GM12878 (cell line): ENCODE measurements around the gene PERM1. TPM values are rescaled to one million over a fixed set of nuclear protein-coding genes. Genes with fewer than 3 reads are reported as not detected.
A peak's percentile ranks its signal among the peaks of the same experiment; 100 is the strongest.
"Not testable (repeated sequence)": the region's sequence is repeated elsewhere in the genome, so short reads cannot be mapped to it uniquely, and the experiment has no call there.

Source experiments
- ATAC-seq: fragments of 200-7000 bp; cut with Tn5 transposase; 3 replicates; pipeline ENCODE4 v1.9.1; 2020; ENCODE audit warnings: mild to moderate bottlenecking, moderate library complexity
- BruUV-seq: library from RNA; stranded (reverse); fragments of 400-500 nt; replicated peaks from 2 replicates; lab custom pipeline; 2021; lab: Mats Ljungman, UMichigan
- CTCF ChIA-PET: fragments of 300-600 bp; sonication (Branson Sonifier 250); formaldehyde crosslinking; extraction: SDS; loops from one replicate; lab custom pipeline; 2021; ENCODE audit warnings: inconsistent platforms; lab: Yijun Ruan, JAX
- POLR2A ChIA-PET: fragments of 350-600 bp; formaldehyde crosslinking; extraction: SDS; loops from one replicate; lab custom pipeline; 2021; ENCODE audit warnings: inconsistent platforms; lab: Charles Lee
- RAD21 ChIA-PET: fragments of 300-600 bp; sonication (Branson Sonifier 250); formaldehyde crosslinking; loops from one replicate; lab custom pipeline; 2023; ENCODE audit warnings: antibody characterized with exemption; ENCODE audit not compliant: unreplicated experiment; lab: Charles Lee
- SMC1A ChIA-PET: fragments of 300-600 bp; sonication (Branson Sonifier 250); formaldehyde crosslinking; loops from one replicate; lab custom pipeline; 2023; ENCODE audit not compliant: unreplicated experiment, uncharacterized antibody; lab: Charles Lee
- DNase-seq: peaks from one replicate; pipeline ENCODE4 v3.0.0-alpha.2; 2011; ENCODE audit warnings: low read depth, low spot score
- FAIRE-seq: peaks from 3 replicates; lab custom pipeline; 2011; peaks lifted over from hg19 to GRCh38; lab: Jason Lieb, UNC
- H2AFZ ChIP-seq: 2 replicates; pipeline ENCODE4 v1.6.0; 2011; ENCODE audit warnings: low read depth, low read length, control low read depth; ENCODE audit not compliant: control insufficient read depth
- H3K27ac ChIP-seq: 2 replicates; pipeline ENCODE4 v1.5.1; 2011; ENCODE audit warnings: control low read depth; ENCODE audit not compliant: control insufficient read depth, insufficient read depth
- H3K27me3 ChIP-seq, 2 experiments: replicated peaks in 1 of 2; 2 replicates each; pipeline versions ENCODE4 v1.6.0 to v1.6.1; 2011; ENCODE audit warnings: low read length in 1 of 2; ENCODE audit not compliant: control insufficient read depth in 2 of 2, insufficient read depth in 2 of 2
- H3K36me3 ChIP-seq, 2 experiments: 2 replicates each; pipeline ENCODE4 v1.5.1; 2011; ENCODE audit warnings: low read length in 1 of 2; ENCODE audit not compliant: control insufficient read depth in 2 of 2, insufficient read depth in 2 of 2
- H3K4me1 ChIP-seq: 2 replicates; pipeline ENCODE4 v1.6.1; 2011; ENCODE audit warnings: mild to moderate bottlenecking, low read length, moderate library complexity, mixed read lengths; ENCODE audit not compliant: control insufficient read depth, insufficient read depth
- H3K4me2 ChIP-seq: 2 replicates; pipeline ENCODE4 v1.6.0; 2011; ENCODE audit warnings: control low read depth; ENCODE audit not compliant: control insufficient read depth, insufficient read depth
- H3K4me3 ChIP-seq: fragments of 200-600 bp; sonication (generic); 2 replicates; pipeline ENCODE4 v1.5.1; 2016
- H3K79me2 ChIP-seq: 2 replicates; pipeline ENCODE4 v1.6.0; 2011; ENCODE audit warnings: low read length; ENCODE audit not compliant: control insufficient read depth, insufficient read depth
- H3K9ac ChIP-seq: 2 replicates; pipeline ENCODE4 v1.8.0; 2011; ENCODE audit warnings: low read length, control low read depth, mixed read lengths; ENCODE audit not compliant: control insufficient read depth, insufficient read depth
- H3K9me3 ChIP-seq: replicated peaks from 3 replicates; pipeline ENCODE4 v1.5.1; 2011; ENCODE audit warnings: mild to moderate bottlenecking, low read length; ENCODE audit not compliant: control insufficient read depth, insufficient read depth
- H4K20me1 ChIP-seq: 2 replicates; pipeline ENCODE4 v1.6.0; 2011; ENCODE audit not compliant: control insufficient read depth, insufficient read depth
- LARP7 ChIP-seq: fragments of 450-650 bp; IDR thresholded peaks from 2 replicates; pipeline ENCODE4 v1.6.1; 2017; ENCODE audit warnings: mild to moderate bottlenecking
- TCF12 ChIP-seq: IDR thresholded peaks from 2 replicates; pipeline ENCODE4 v1.6.1; 2011; ENCODE audit warnings: low read depth, mild to moderate bottlenecking, low read length
- WGBS: methylation state at CpG from one replicate; pipeline ENCODE4 v1.1.6; 2016; ENCODE audit warnings: low lambda C conversion rate; ENCODE audit not compliant: insufficient replicate concordance, insufficient coverage; ENCODE audit errors: missing lambda C conversion rate; 5-methylcytosine and 5-hydroxymethylcytosine counted together
- in situ Hi-C: fragments of 300-500 bp; cut with MboI; formaldehyde crosslinking; loops from 9 replicates; pipeline ENCODE4 v1.14.3; 2018; ENCODE audit warnings: mixed read lengths
- intact Hi-C: fragments of 100-400 bp; cut with micrococcal nuclease; formaldehyde crosslinking; loops from one replicate; pipeline ENCODE4 v1.14.2; 2022; ENCODE audit not compliant: unreplicated experiment
- polyA plus RNA-seq, 11 experiments: library from polyadenylated mRNA; depleted of rRNA in 4 of 11; unstranded in 6 of 11; stranded (reverse) in 5 of 11; fragments of >200 nt; fragmentation: Nextera tagmentation in 4 of 11; fragmentation: Illumina TruSeq in 1 of 11; extraction: Ambion mirVana in 4 of 11; extraction: Trizol in 1 of 11; gene quantifications; 1 replicate in 1 of 11; 2 replicates in 10 of 11; pipeline versions ENCODE4 v1.2.1 to v1.2.3, GENCODE V29; 2011 to 2016; ENCODE audit warnings: inconsistent platforms in 2 of 11, missing spikeins in 2 of 11, low read depth in 1 of 11
- total RNA-seq, 4 experiments: library from RNA; depleted of rRNA in 3 of 4; stranded (reverse); fragments of >200 nt in 3 of 4; fragmentation: Illumina TruSeq in 1 of 4; extraction: Trizol in 1 of 4; gene quantifications; 2 replicates each; pipeline versions ENCODE4 v1.2.1 to v1.2.3, GENCODE V29; 2013 to 2021
- TF ChIP-seq, protein P1 (sequence below): IDR thresholded peaks from 2 replicates; pipeline ENCODE4 v1.6.1; 2011; ENCODE audit warnings: borderline replicate concordance, low read depth, mild to moderate bottlenecking, moderate library complexity, low read length; ENCODE audit not compliant: insufficient read depth, poor library complexity, severe bottlenecking

Gene PERM1
- total and polyA plus RNA-seq, 10 of the 15 experiments (the other 5 are each of a cell fraction or from before 2014, with no cell fraction given), result not detected

- intact Hi-C loops (no loop called here), in situ Hi-C loops (no loop called here)
- TF ChIP-seq LARP7 (no peak), TCF12 (peak; percentile 25; the same call in 1 of the 2 replicates)
- TF ChIP-seq, protein P1, sequence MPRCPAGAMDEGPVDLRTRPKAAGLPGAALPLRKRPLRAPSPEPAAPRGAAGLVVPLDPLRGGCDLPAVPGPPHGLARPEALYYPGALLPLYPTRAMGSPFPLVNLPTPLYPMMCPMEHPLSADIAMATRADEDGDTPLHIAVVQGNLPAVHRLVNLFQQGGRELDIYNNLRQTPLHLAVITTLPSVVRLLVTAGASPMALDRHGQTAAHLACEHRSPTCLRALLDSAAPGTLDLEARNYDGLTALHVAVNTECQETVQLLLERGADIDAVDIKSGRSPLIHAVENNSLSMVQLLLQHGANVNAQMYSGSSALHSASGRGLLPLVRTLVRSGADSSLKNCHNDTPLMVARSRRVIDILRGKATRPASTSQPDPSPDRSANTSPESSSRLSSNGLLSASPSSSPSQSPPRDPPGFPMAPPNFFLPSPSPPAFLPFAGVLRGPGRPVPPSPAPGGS, result peak; percentile 52
- Histone ChIP-seq H3K27ac (no peak overlapping the region), H4K20me1 (no peaks in the 10 kb centered on the region), H3K4me2 (no peak overlapping the region), H3K27me3 (no peaks in the 10 kb centered on the region), H3K4me1 (no peaks in the 10 kb centered on the region), H3K9ac (no peak overlapping the region), H3K36me3 (no peaks in the 10 kb centered on the region), H3K9me3 (no peaks in the 10 kb centered on the region; the same call in 2 of the 3 replicates), H3K4me3 (no peak overlapping the region), H2AFZ (no peak overlapping the region), H3K79me2 (no peaks in the 10 kb centered on the region)
- ChIA-PET SMC1A (no interaction called here), RAD21 (no interaction called here), CTCF (no interaction called here), POLR2A (no interaction called here)
- no TSS peak for BruUV-seq
- ATAC-seq, result no peak
- no peak for FAIRE-seq
- no peak for DNase-seq
- WGBS, result 78% methylated on average over 23 of the region's 44 CpGs
Measured at GRCh38 chr1:978069-978834, 3.6 kb downstream of the PERM1 start.

GRCh38 chr1:976791-977190 lies 5.1 kb downstream of the PERM1 start:
- intact Hi-C loops, H3K9ac ChIP-seq, CTCF ChIA-PET, FAIRE-seq, H3K36me3 ChIP-seq, in situ Hi-C loops, BruUV-seq, H3K4me3 ChIP-seq, H3K9me3 ChIP-seq, H3K27me3 ChIP-seq, ATAC-seq, RAD21 ChIA-PET, H3K4me2 ChIP-seq, H2AFZ ChIP-seq, H3K27ac ChIP-seq, H3K79me2 ChIP-seq, H3K4me1 ChIP-seq, DNase-seq, H4K20me1 ChIP-seq: not testable (repeated sequence)
- POLR2A ChIA-PET, result interaction anchor here (0.6 kb wide), 1 partner anchor 72 kb away, joined by 3 read pairs; no protein-coding TSS in a partner anchor
- WGBS, result no CpG with 5 or more reads among the region's 39 CpGs
- SMC1A ChIA-PET, result interaction anchor here (0.6 to 1.4 kb wide), 2 partner anchors 71 to 195 kb away, joined by 3 read pairs; no protein-coding TSS in a partner anchor
